Transverse colon (tissue), 4 donors: ENCODE measurements around the gene DMRT1. TPM values are rescaled to one million over a fixed set of nuclear protein-coding genes. Genes with fewer than 3 reads are reported as not detected.

ENCODE experiments used
- DNase-seq: peaks from one replicate; pipeline ENCODE4 v3.0.0-alpha.2; 2019
- H3K27ac ChIP-seq, 4 donors: fragments of 200-600 bp; sonication (generic); 2 replicates each; pipeline ENCODE4 v1.5.1; 2016 to 2018; ENCODE audit warnings: inconsistent platforms in 4 of 4
- H3K27me3 ChIP-seq: fragments of 200-600 bp; sonication (generic); 2 replicates; pipeline ENCODE4 v1.5.1; 2017; ENCODE audit warnings: inconsistent platforms
- H3K36me3 ChIP-seq, 4 donors: fragments of 200-600 bp; sonication (generic); 2 replicates each; pipeline ENCODE4 v1.5.1; 2017 to 2019; ENCODE audit warnings: inconsistent platforms in 4 of 4
- H3K4me1 ChIP-seq, 4 donors: fragments of 200-600 bp; sonication (generic); 2 replicates each; pipeline ENCODE4 v1.5.1; 2017 to 2020; ENCODE audit warnings: inconsistent platforms in 4 of 4
- H3K4me3 ChIP-seq, 4 donors: fragments of 200-600 bp; sonication (generic); 1 replicate in 1 of 4; 2 replicates in 3 of 4; pipeline versions ENCODE4 v1.5.1 to v1.6.1; 2017 to 2019; ENCODE audit warnings: inconsistent platforms in 4 of 4
- H3K9me3 ChIP-seq, 2 donors: fragments of 200-600 bp; sonication (generic); 2 replicates each; pipeline ENCODE4 v1.5.1; 2017 to 2019; ENCODE audit warnings: inconsistent platforms in 2 of 2
- CTCF ChIP-seq, 5 experiments: fragments of 200-600 bp in 3 of 5; fragments of 450-650 bp in 2 of 5; sonication (generic) in 3 of 5; IDR thresholded peaks; 1 replicate in 2 of 5; 2 replicates in 3 of 5; pipeline ENCODE4 v1.5.1; 2016 to 2017; ENCODE audit warnings: antibody characterized with exemption in 5 of 5, inconsistent platforms in 3 of 5, mild to moderate bottlenecking in 2 of 5, moderate library complexity in 1 of 5
- EP300 ChIP-seq: sonication (generic); formaldehyde crosslinking; IDR thresholded peaks from one replicate; pipeline ENCODE4 v1.6.1; 2017; ENCODE audit warnings: antibody characterized with exemption, low read depth
- POLR2A ChIP-seq: fragments of 450-650 bp; IDR thresholded peaks from one replicate; pipeline ENCODE4 v1.6.1; 2016; ENCODE audit warnings: antibody characterized with exemption, mild to moderate bottlenecking, moderate library complexity
- POLR2AphosphoS5 ChIP-seq, 3 donors: sonication (generic); formaldehyde crosslinking; IDR thresholded peaks; one replicate each; pipeline ENCODE4 v1.6.1; 2016; ENCODE audit warnings: antibody characterized with exemption in 3 of 3
- WGBS, 2 donors: methylation state at CpG; one replicate each; pipeline ENCODE4 v1.1.5; 2018; ENCODE audit warnings: low coverage in 1 of 2; 5-methylcytosine and 5-hydroxymethylcytosine counted together
- in situ Hi-C, 4 donors: fragments of 200-750 bp; cut with MboI; loops; one replicate each; pipeline versions ENCODE4 v1.15.0 to v1.15.1; 2017; ENCODE audit warnings: low sequenced_read_pairs in 3 of 4, low pct_ligation_motif_present in 1 of 4, low pct_unique_long_range_greater_than_20kb in 1 of 4
- intact Hi-C: fragments of 100-400 bp; cut with DNase I; formaldehyde crosslinking; loops from one replicate; pipeline ENCODE4 v1.15.1; 2023; ENCODE audit warnings: low total_unique reads
- total RNA-seq, 4 donors: library from RNA; depleted of rRNA; stranded (reverse); fragments of >200 nt; gene quantifications; one replicate each; pipeline ENCODE4 v1.1.0, GENCODE V29; 2016

Gene DMRT1
- total RNA-seq, 4 donors from 2014 or later, result not detected

- 12 to 14% methylated on average over 14 to 29 of the region's 29 CpGs for WGBS, 2 donors
- peaks cover 10 to 51% (median 35%) of the 10 kb centered on the region in 4 donors for H3K4me1 ChIP-seq
Measured at GRCh38 chr9:974031-974995, 132.8 kb downstream of the DMRT1 start.

DNA sequence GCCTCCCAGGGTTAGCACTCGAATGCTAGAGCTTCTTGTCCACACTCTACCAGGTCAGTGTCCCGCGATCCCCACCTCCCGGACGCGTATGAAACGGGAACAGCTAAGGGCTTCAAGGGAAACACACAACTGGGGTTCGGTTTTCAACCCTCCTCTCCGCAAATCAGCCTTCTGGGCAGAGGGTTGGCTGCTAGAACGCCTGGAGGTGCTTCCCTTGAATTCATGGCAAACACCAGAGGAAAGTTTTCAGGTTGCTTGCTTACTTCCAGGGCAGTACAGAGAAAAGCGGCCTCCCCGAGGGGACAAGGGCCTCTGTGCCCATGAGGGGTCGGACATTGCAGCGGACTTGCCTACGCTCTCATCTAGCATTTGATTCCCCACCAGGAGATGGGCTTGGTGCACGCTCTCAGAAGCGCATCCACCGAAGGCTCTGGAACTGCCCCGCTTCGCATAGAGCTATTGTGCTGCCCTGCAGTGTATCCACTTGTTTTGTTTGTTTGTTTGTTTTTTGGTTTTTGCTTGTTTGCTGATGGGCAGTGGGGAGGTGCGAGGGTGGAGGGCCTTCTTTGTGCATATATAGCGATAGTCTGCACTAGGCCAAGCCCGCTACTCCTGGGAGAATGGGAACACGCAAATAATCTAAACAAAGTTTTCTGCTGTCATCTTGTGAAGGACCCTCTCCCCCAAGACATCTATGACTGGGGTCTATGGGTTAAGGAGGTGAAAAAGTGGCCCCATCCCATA is 133.7 kb downstream of the DMRT1 start:
- TF ChIP-seq POLR2AphosphoS5 (IDR thresholded peaks at IDR 0.05) (no peak), POLR2A (no peak), EP300 (no peak), CTCF (IDR thresholded peaks at IDR 0.05) (no peak)
- H3K27ac ChIP-seq, result no peak overlapping the region
- no peak for DNase-seq
- intact Hi-C loops (no loop called here), in situ Hi-C loops (loop anchor here in 1 of 4 donors (25.0 kb wide), 1 partner anchor 363 kb away; no protein-coding TSS in a partner anchor)
- no peaks in the 10 kb centered on the region for H3K9me3 ChIP-seq
- 28% methylated on average over 3 to 24 of the region's 24 CpGs for WGBS, 2 donors
- no peak overlapping the region for H3K4me3 ChIP-seq
- peaks cover 100% of the 10 kb centered on the region for H3K27me3 ChIP-seq
- H3K36me3 ChIP-seq, result no peaks in the 10 kb centered on the region
- peaks cover 6 to 43% (median 32%) of the 10 kb centered on the region in 4 donors for H3K4me1 ChIP-seq

More at GRCh38 chr9:974031-974995, 132.8 kb downstream of the DMRT1 start:
- Histone ChIP-seq H3K4me3 (no peak overlapping the region), H3K36me3 (no peaks in the 10 kb centered on the region), H3K9me3 (no peaks in the 10 kb centered on the region), H3K27me3 (peaks cover 100% of the 10 kb centered on the region), H3K27ac (no peak overlapping the region)
- no peak for DNase-seq
- intact Hi-C loops (no loop called here), in situ Hi-C loops (no loop called here)
- TF ChIP-seq POLR2A (no peak), EP300 (no peak), POLR2AphosphoS5 (IDR thresholded peaks at IDR 0.05) (no peak)

GRCh38 chr9:975740-976257 is 134.3 kb downstream of the DMRT1 start:
- in situ Hi-C loops, result loop anchor here in 1 of 4 donors (25.0 kb wide), 1 partner anchor 363 kb away; no protein-coding TSS in a partner anchor
- H3K36me3 ChIP-seq, result no peaks in the 10 kb centered on the region
- H3K9me3 ChIP-seq, result no peaks in the 10 kb centered on the region
- peaks cover 100% of the 10 kb centered on the region for H3K27me3 ChIP-seq
- TF ChIP-seq EP300 (no peak), CTCF (IDR thresholded peaks at IDR 0.05) (no peak), POLR2AphosphoS5 (IDR thresholded peaks at IDR 0.05) (no peak), POLR2A (no peak)
- DNase-seq, result no peak
- intact Hi-C loops, result no loop called here
- no peak overlapping the region for H3K4me3 ChIP-seq
- peaks cover 6 to 38% (median 28%) of the 10 kb centered on the region in 4 donors for H3K4me1 ChIP-seq
- no peak overlapping the region for H3K27ac ChIP-seq
- 13 to 14% methylated on average over 21 to 23 of the region's 23 CpGs for WGBS, 2 donors

GRCh38 chr9:976258-976942 is 134.9 kb downstream of the DMRT1 start, which contains the start of gene DMRT3:
TSS of gene DMRT3 (plus strand) at chr9:976655. CDS start at chr9:977002, 347 bp downstream.
- no peaks in the 10 kb centered on the region for H3K9me3 ChIP-seq
- H3K27ac ChIP-seq, result no peak within 1 kb of the TSS
- DNase-seq, result no peak
- H3K4me3 ChIP-seq, result peak within 1 kb of the TSS in 2 of 4 donors; percentile 6 to 23
- intact Hi-C loops (no loop called here), in situ Hi-C loops (loop anchor here in 1 of 4 donors (25.0 kb wide), 1 partner anchor 364 kb away; no protein-coding TSS in a partner anchor)
- TF ChIP-seq POLR2AphosphoS5 (IDR thresholded peaks at IDR 0.05), result no peak
- TF ChIP-seq EP300, result no peak
- no peak for TF ChIP-seq CTCF (IDR thresholded peaks at IDR 0.05)
- no peak for TF ChIP-seq POLR2A
- 0 to 2% methylated on average over 5 to 50 of the region's 70 CpGs for WGBS, 2 donors
- H3K27me3 ChIP-seq, result peaks cover 100% of the 10 kb centered on the region
- peaks cover 6 to 32% (median 27%) of the 10 kb centered on the region in 4 donors for H3K4me1 ChIP-seq
- H3K36me3 ChIP-seq, result no peaks in the 10 kb centered on the region
